ENCODE measurements around the gene SNTB2.

SNTB2 gene

DNA sequence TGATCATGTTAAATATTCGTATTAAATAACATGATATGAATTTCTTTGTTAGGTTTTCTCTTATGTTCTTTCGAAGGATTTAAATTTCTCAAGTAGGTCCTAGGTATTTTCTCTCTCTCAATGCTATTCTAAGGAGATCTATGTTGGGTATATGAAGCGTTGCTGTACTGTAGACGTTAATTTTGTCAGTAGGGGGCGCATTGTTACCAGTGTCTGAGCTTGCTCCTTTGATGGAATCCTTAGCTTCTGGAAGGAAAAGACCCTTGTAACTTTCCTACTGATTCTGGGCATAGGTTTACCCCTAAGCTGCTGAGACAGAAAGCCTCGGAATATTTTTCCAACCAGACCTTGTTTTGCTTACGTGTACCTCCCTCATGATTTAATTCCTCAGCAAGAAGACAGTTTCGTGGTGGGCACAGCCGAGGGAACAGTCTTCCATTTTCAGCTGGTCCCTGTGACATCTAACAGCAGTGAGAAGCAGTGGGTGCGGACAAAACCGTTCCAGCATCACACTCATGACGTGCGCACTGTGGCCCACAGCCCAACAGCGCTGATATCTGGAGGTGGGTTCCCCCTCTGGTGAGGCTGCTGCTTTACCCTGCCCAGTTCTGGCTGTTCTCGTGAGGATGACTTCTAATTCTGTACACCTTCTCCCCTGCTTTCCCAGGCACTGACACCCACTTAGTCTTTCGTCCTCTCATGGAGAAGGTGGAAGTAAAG is 36.7 kb upstream of the SNTB2 start:
- Histone ChIP-seq H4K91ac (ENCODE audit: low read depth, low read length, poor library complexity) (no peak overlapping the region), H3K14ac (ENCODE audit: low read length) (no peak overlapping the region), H3K4me3 (ENCODE audit: low read length in 2 of 2) (no peak overlapping the region), H2AK5ac (ENCODE audit: low read depth, low read length) (no peak overlapping the region), H3K9ac (ENCODE audit: low read depth, low read length, poor library complexity) (no peak overlapping the region), H3K9me3 (replicated peaks in 1 of 2; ENCODE audit: control insufficient read depth in 2 of 2, insufficient read depth in 1 of 2, low read depth in 1 of 2, low read length in 2 of 2) (no peaks in the 10 kb centered on the region), H3K4me1 (ENCODE audit: control insufficient read depth in 2 of 2, insufficient read depth in 1 of 2, low read depth in 1 of 2, low read length in 2 of 2) (no peaks in the 10 kb centered on the region), H2BK12ac (ENCODE audit: low read length) (no peak overlapping the region), H3K23ac (ENCODE audit: low read depth, low read length, poor library complexity) (no peak overlapping the region), H3K4ac (ENCODE audit: low read length) (no peak overlapping the region), H3K18ac (ENCODE audit: low read length) (no peak overlapping the region), H2BK15ac (ENCODE audit: low read length) (no peak overlapping the region), H2BK120ac (ENCODE audit: low read depth, low read length) (no peak overlapping the region), H3K27me3 (ENCODE audit: control insufficient read depth in 3 of 3, insufficient read depth in 3 of 3, low read depth in 1 of 3, low read length in 3 of 3) (no peaks in the 10 kb centered on the region), H2BK5ac (ENCODE audit: low read length) (no peak overlapping the region), H3K4me2 (ENCODE audit: insufficient read depth, low read length, poor library complexity, severe bottlenecking) (no peak overlapping the region), H2AFZ (ENCODE audit: low read length) (no peak overlapping the region), H3K36me3 (replicated peaks in 1 of 2; ENCODE audit: control insufficient read depth in 2 of 2, insufficient read depth in 2 of 2, low read length in 2 of 2) (peaks cover 21 to 86% of the 10 kb centered on the region in 2 donors), H3K79me1 (ENCODE audit: low read depth, low read length) (no peaks in the 10 kb centered on the region), H4K8ac (ENCODE audit: low read depth, low read length) (no peak overlapping the region), H3K27ac (replicated peaks; ENCODE audit: low read length) (no peak overlapping the region)
- DNase-seq (ENCODE audit: low spot score) = peak; percentile 67
- no CpG with 5 or more reads among the region's 16 CpGs for WGBS, 2 donors (ENCODE audit: extremely low coverage in 2 of 2, insufficient read length in 2 of 2, insufficient replicate concordance in 1 of 2)

DNA sequence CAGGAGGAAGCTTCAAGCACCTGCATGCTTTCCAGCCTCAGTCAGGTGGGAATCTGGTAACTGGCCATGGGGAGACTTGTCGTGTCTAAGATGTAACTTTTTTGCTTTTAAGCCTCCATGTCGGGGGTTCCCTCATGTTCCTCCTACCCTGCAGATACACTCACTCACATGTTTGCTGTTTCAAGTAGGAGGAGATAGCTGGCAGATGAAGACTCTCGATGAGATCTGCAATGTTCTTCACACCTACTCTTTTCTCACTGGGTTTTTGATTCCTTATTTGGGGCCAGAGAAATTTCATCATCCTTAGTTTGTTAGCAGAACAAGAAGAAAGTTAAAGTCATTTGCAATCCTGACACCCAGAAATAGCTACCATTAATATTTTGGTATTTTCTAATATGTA is 29.8 kb upstream of the SNTB2 start:
- no peak overlapping the region for H3K4ac ChIP-seq (ENCODE audit: low read length)
- no peak overlapping the region for H2AFZ ChIP-seq (ENCODE audit: low read length)
- peaks cover 36 to 93% of the 10 kb centered on the region in 2 donors for H3K36me3 ChIP-seq (replicated peaks in 1 of 2; ENCODE audit: control insufficient read depth in 2 of 2, insufficient read depth in 2 of 2, low read length in 2 of 2)
- H3K27ac ChIP-seq (replicated peaks; ENCODE audit: low read length) = no peak overlapping the region
- peaks cover 4% of the 10 kb centered on the region for H3K79me1 ChIP-seq (ENCODE audit: low read depth, low read length)
- WGBS, 2 donors (ENCODE audit: extremely low coverage in 2 of 2, insufficient read length in 2 of 2, insufficient replicate concordance in 1 of 2) = no CpG with 5 or more reads among the region's 3 CpGs
- H3K4me3 ChIP-seq (ENCODE audit: low read length in 2 of 2) = no peak overlapping the region
- no peaks in the 10 kb centered on the region for H3K9me3 ChIP-seq (replicated peaks in 1 of 2; ENCODE audit: control insufficient read depth in 2 of 2, insufficient read depth in 1 of 2, low read depth in 1 of 2, low read length in 2 of 2)
- H3K27me3 ChIP-seq (ENCODE audit: control insufficient read depth in 3 of 3, insufficient read depth in 3 of 3, low read depth in 1 of 3, low read length in 3 of 3) = no peaks in the 10 kb centered on the region
- no peak overlapping the region for H3K4me2 ChIP-seq (ENCODE audit: insufficient read depth, low read length, poor library complexity, severe bottlenecking)
- no peak overlapping the region for H3K14ac ChIP-seq (ENCODE audit: low read length)
- H3K9ac ChIP-seq (ENCODE audit: low read depth, low read length, poor library complexity) = no peak overlapping the region
- no peak overlapping the region for H2BK120ac ChIP-seq (ENCODE audit: low read depth, low read length)
- H2BK15ac ChIP-seq (ENCODE audit: low read length) = no peak overlapping the region
- H2BK12ac ChIP-seq (ENCODE audit: low read length) = no peak overlapping the region
- H4K91ac ChIP-seq (ENCODE audit: low read depth, low read length, poor library complexity) = no peak overlapping the region
- H4K8ac ChIP-seq (ENCODE audit: low read depth, low read length) = no peak overlapping the region
- no peak overlapping the region for H2AK5ac ChIP-seq (ENCODE audit: low read depth, low read length)
- no peak overlapping the region for H3K23ac ChIP-seq (ENCODE audit: low read depth, low read length, poor library complexity)
- no peak for DNase-seq (ENCODE audit: low spot score)
- H3K18ac ChIP-seq (ENCODE audit: low read length) = no peak overlapping the region
- no peak overlapping the region for H2BK5ac ChIP-seq (ENCODE audit: low read length)
- H3K4me1 ChIP-seq (ENCODE audit: control insufficient read depth in 2 of 2, insufficient read depth in 1 of 2, low read depth in 1 of 2, low read length in 2 of 2) = no peaks in the 10 kb centered on the region

DNA sequence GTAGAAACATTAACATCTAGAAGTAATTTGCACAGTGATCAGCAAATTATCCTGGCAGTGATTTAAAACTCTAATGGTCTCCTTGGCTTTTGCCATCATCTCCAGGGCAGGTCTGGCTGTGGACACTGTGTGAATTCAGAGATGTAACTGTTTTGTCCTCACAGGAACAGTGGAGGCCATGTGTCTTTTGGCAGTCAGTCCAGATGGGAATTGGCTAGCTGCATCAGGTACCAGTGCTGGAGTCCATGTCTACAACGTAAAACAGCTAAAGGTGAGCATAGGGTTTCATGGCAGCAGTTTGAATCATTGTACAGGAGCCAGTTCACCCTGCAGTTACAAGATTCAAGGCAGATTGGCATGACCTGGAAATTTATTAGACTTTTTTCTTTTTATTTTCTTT is 26.8 kb upstream of the SNTB2 start:
- no peak overlapping the region for H3K27ac ChIP-seq (replicated peaks; ENCODE audit: low read length)
- no peak overlapping the region for H2BK120ac ChIP-seq (ENCODE audit: low read depth, low read length)
- H3K4me3 ChIP-seq (ENCODE audit: low read length in 2 of 2) = no peak overlapping the region
- H3K36me3 ChIP-seq (replicated peaks in 1 of 2; ENCODE audit: control insufficient read depth in 2 of 2, insufficient read depth in 2 of 2, low read length in 2 of 2) = peaks cover 33 to 94% of the 10 kb centered on the region in 2 donors
- no peak overlapping the region for H2AFZ ChIP-seq (ENCODE audit: low read length)
- no peak overlapping the region for H2BK15ac ChIP-seq (ENCODE audit: low read length)
- no peak overlapping the region for H4K8ac ChIP-seq (ENCODE audit: low read depth, low read length)
- H2AK5ac ChIP-seq (ENCODE audit: low read depth, low read length) = no peak overlapping the region
- DNase-seq (ENCODE audit: low spot score) = no peak
- H3K79me1 ChIP-seq (ENCODE audit: low read depth, low read length) = peaks cover 4% of the 10 kb centered on the region
- no peaks in the 10 kb centered on the region for H3K27me3 ChIP-seq (ENCODE audit: control insufficient read depth in 3 of 3, insufficient read depth in 3 of 3, low read depth in 1 of 3, low read length in 3 of 3)
- H3K4me1 ChIP-seq (ENCODE audit: control insufficient read depth in 2 of 2, insufficient read depth in 1 of 2, low read depth in 1 of 2, low read length in 2 of 2) = no peaks in the 10 kb centered on the region
- H3K18ac ChIP-seq (ENCODE audit: low read length) = no peak overlapping the region
- no CpG with 5 or more reads among the region's 1 CpG for WGBS, 2 donors (ENCODE audit: extremely low coverage in 2 of 2, insufficient read length in 2 of 2, insufficient replicate concordance in 1 of 2)
- H3K23ac ChIP-seq (ENCODE audit: low read depth, low read length, poor library complexity) = no peak overlapping the region
- no peak overlapping the region for H3K14ac ChIP-seq (ENCODE audit: low read length)
- H3K9ac ChIP-seq (ENCODE audit: low read depth, low read length, poor library complexity) = no peak overlapping the region
- H3K4ac ChIP-seq (ENCODE audit: low read length) = no peak overlapping the region
- no peak overlapping the region for H4K91ac ChIP-seq (ENCODE audit: low read depth, low read length, poor library complexity)
- H2BK12ac ChIP-seq (ENCODE audit: low read length) = no peak overlapping the region
- no peaks in the 10 kb centered on the region for H3K9me3 ChIP-seq (replicated peaks in 1 of 2; ENCODE audit: control insufficient read depth in 2 of 2, insufficient read depth in 1 of 2, low read depth in 1 of 2, low read length in 2 of 2)
- no peak overlapping the region for H3K4me2 ChIP-seq (ENCODE audit: insufficient read depth, low read length, poor library complexity, severe bottlenecking)
- no peak overlapping the region for H2BK5ac ChIP-seq (ENCODE audit: low read length)

DNA sequence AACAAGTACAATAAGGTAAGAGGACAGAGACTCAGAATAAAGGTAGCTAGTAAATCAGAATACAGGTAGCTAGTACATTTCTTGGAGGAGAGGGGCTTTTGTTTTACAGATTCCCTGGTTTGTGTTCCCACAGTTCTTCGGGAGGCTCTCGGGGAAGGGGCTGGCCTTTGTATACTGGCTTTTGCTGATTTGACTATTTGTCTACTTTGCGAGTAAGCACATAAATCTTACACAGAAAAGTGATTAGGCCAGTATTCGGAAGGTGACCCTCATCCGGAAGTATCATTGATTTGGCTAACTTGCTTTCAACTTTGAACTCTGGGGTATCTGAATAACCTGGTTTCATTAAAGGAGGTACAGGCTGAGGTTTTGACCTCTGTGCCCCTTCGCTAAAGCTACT is 21.4 kb upstream of the SNTB2 start:
- H3K79me1 ChIP-seq (ENCODE audit: low read depth, low read length) = peaks cover 2% of the 10 kb centered on the region
- peaks cover 32 to 94% of the 10 kb centered on the region in 2 donors for H3K36me3 ChIP-seq (replicated peaks in 1 of 2; ENCODE audit: control insufficient read depth in 2 of 2, insufficient read depth in 2 of 2, low read length in 2 of 2)
- no peak overlapping the region for H3K14ac ChIP-seq (ENCODE audit: low read length)
- no peak overlapping the region for H2AFZ ChIP-seq (ENCODE audit: low read length)
- no peak overlapping the region for H3K4me3 ChIP-seq (ENCODE audit: low read length in 2 of 2)
- H3K9me3 ChIP-seq (replicated peaks in 1 of 2; ENCODE audit: control insufficient read depth in 2 of 2, insufficient read depth in 1 of 2, low read depth in 1 of 2, low read length in 2 of 2) = no peaks in the 10 kb centered on the region
- H3K4me1 ChIP-seq (ENCODE audit: control insufficient read depth in 2 of 2, insufficient read depth in 1 of 2, low read depth in 1 of 2, low read length in 2 of 2) = no peaks in the 10 kb centered on the region
- H2BK120ac ChIP-seq (ENCODE audit: low read depth, low read length) = no peak overlapping the region
- no peaks in the 10 kb centered on the region for H3K27me3 ChIP-seq (ENCODE audit: control insufficient read depth in 3 of 3, insufficient read depth in 3 of 3, low read depth in 1 of 3, low read length in 3 of 3)
- H2AK5ac ChIP-seq (ENCODE audit: low read depth, low read length) = no peak overlapping the region
- H4K8ac ChIP-seq (ENCODE audit: low read depth, low read length) = no peak overlapping the region
- H2BK5ac ChIP-seq (ENCODE audit: low read length) = no peak overlapping the region
- H3K18ac ChIP-seq (ENCODE audit: low read length) = no peak overlapping the region
- no peak overlapping the region for H2BK15ac ChIP-seq (ENCODE audit: low read length)
- H3K27ac ChIP-seq (replicated peaks; ENCODE audit: low read length) = no peak overlapping the region
- H3K23ac ChIP-seq (ENCODE audit: low read depth, low read length, poor library complexity) = no peak overlapping the region
- WGBS, 2 donors (ENCODE audit: extremely low coverage in 2 of 2, insufficient read length in 2 of 2, insufficient replicate concordance in 1 of 2) = no CpG with 5 or more reads among the region's 6 CpGs
- no peak overlapping the region for H3K9ac ChIP-seq (ENCODE audit: low read depth, low read length, poor library complexity)
- H4K91ac ChIP-seq (ENCODE audit: low read depth, low read length, poor library complexity) = no peak overlapping the region
- H3K4ac ChIP-seq (ENCODE audit: low read length) = no peak overlapping the region
- H3K4me2 ChIP-seq (ENCODE audit: insufficient read depth, low read length, poor library complexity, severe bottlenecking) = no peak overlapping the region
- no peak overlapping the region for H2BK12ac ChIP-seq (ENCODE audit: low read length)
- no peak for DNase-seq (ENCODE audit: low spot score)

Measured in neuronal stem cell (in vitro differentiated cells).